Stimulated activated CD4-positive, alpha-beta T cell treated with anti-CD3 and anti-CD28 coated beads, Interleukin-15, amount 100 ng/mL, for 1 hour (primary cell): ENCODE data around the gene KCNJ12.
"Not testable (repeated sequence)": the region's sequence is repeated elsewhere in the genome, so short reads cannot be mapped to it uniquely, and the experiment has no call there.

Experiments
- DNase-seq, 2 donors: peaks; one replicate each; pipeline ENCODE4 v3.0.0-alpha.2; 2020; ENCODE audit warnings: low read depth in 1 of 2, low spot score in 1 of 2

The KCNJ12 gene

DNA sequence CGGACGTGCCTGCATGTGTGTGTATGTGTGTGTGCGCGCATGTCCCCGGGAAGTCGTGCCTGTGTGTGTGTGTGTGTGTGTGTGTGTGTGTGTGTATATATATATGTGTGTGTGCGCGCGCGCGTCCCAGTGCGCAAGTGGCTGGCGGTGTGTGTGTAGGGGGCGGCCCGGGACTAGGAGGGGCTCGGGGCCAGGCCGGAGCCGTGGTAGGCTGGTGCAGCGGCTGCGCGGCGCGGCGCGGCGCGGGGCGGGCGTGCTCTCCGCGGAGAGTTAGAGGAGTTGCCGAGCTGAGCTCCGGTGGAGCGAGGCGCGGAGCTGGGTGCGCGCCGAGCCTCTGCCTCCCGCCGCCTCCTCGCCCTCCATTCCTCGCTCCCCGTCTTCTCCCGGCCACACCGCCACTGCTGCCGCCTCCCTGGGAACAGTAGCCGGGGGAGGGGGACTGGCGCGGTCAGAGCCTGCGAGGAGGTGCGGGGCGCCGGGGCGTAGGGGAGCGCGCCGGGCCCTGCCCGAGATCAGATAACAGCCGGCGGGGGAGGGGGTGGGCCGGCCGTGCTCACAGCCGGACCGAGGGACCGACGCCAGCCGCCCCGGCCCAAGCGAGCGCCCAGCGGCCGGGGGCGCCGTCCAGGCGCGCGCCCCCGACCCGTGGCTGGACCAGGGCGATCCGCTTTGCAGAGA, at the start of gene KCNJ12:
Gene KCNJ12 (plus strand): TSS at position 277 of the 678 bp plus-strand sequence. CDS start 38,986 bp downstream, outside the sequence.
- no peak for DNase-seq

DNA sequence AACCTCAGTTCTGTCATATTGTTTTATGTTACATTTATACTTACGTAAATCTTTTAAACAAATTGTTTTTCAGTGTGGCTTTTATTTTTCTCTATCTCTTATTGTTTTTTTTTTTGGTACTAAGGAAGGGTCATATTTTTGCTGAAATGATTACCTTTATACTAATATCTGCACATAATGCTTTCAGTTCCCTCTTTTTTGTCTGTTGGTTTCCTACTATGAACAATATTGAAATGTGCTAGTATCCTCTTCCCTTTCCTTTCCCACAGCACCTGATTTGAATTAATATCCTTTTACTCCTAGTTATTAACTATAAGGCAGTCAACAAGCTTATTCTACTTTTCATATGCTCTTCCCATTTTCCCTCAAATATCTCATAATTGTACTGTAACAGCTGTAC, 48.2 kb upstream of the KCNJ12 start:
- DNase-seq = not testable (repeated sequence)

DNA sequence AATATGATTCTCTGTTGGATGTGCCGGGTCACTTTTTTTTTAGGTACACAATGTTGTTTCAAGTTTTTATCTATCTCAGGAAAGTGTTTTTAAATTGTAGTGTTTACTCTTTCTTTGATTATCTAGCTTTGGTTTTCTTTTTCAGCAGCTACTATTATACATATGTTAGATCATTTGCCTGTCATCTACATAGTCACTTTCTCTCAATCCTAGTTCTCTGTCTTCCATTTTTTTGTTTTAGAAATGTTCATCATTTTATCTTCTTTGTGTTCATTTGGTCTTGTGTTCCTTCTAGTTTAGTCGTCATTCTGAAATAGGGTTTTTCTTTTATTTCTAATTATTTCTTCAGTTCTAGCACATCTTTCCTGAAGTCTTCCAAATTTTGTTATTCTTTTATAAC, 47.4 kb upstream of the KCNJ12 start:
- DNase-seq = not testable (repeated sequence)

DNA sequence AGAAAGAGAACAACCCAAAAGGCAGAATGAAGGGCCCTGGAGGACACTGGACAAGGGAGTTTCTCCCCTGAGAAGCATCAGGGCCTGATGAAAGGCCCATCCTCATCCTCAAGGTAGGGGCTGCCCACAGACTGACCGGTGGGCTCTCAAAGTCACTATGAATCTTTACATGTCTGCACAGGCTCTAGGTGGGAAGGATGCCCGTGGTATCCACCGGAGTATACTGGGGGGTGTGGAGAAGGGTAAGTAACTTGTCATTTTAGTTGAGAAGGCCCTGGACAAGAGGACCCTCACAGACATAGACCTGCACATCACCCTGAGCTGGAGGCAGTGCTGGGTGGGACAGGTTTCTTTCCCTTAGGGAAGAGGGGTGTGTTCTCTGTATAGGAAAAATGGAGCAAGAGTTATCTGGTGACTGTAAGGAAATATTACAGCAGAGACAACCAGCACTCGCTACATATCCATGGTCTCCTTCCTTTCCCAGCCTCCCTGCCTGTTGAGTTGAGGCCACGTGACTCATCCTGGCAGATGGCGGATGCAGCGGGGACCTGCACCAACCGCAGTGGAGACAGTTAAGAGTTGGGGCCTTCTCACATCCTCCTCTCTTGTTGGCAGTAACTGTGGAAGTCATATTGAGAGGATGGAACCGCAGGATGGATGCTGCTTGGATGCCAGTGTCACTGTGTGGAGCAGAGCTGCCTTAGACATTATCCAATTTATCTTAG, 45.6 kb upstream of the KCNJ12 start:
- DNase-seq = no peak

DNA sequence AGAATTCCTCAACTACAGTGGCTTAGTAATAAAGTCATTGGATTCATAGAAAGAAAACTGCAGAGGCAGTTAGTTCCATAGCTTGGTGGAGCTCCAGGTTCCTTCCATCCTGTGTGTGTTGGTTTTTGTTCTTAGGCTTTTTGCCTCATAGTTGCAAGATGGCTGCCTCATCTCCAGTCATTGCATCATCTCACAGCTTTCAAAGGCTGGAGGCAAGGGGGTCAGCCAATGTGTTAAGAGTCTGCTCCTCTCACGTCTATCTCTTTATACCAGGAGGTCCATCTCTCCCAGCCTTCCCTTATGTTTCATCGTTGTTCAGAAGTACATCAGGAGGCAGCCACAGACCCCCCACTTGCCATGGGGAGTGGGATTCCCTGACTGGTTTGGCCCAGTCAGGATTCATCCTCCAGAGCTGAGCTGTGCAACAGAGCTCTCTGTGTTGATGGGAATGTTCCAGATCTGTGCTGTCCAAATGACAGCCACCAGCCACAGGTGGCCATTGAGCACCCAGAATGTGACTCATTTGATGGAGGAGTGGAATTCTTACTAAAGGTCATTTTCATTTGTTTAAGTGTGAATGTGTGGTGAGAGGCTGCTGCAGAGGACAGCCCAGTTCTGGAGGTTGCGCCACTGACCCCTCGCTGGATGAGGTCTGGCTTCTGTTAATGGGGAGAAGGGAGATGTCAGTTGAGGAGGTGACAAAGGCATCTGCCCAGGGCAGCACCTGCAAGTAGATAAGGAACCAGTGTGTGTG, 39.4 kb upstream of the KCNJ12 start:
- not testable (repeated sequence) for DNase-seq

- DNase-seq = not testable (repeated sequence)
These were observed 38.1 kb upstream of the KCNJ12 start for GRCh38 chr17:21337981-21338625.

- DNase-seq = no peak
These were observed 37.1 kb upstream of the KCNJ12 start for GRCh38 chr17:21339011-21339410.

GRCh38 chr17:21339571-21339970, 36.6 kb upstream of the KCNJ12 start:
- DNase-seq = not testable (repeated sequence)

- not testable (repeated sequence) for DNase-seq
These were observed 35.8 kb upstream of the KCNJ12 start for GRCh38 chr17:21340407-21340806.

GRCh38 chr17:21341279-21341678, 34.9 kb upstream of the KCNJ12 start:
- DNase-seq = not testable (repeated sequence)

GRCh38 chr17:21341925-21342540, 34.1 kb upstream of the KCNJ12 start:
- DNase-seq = not testable (repeated sequence)

DNA sequence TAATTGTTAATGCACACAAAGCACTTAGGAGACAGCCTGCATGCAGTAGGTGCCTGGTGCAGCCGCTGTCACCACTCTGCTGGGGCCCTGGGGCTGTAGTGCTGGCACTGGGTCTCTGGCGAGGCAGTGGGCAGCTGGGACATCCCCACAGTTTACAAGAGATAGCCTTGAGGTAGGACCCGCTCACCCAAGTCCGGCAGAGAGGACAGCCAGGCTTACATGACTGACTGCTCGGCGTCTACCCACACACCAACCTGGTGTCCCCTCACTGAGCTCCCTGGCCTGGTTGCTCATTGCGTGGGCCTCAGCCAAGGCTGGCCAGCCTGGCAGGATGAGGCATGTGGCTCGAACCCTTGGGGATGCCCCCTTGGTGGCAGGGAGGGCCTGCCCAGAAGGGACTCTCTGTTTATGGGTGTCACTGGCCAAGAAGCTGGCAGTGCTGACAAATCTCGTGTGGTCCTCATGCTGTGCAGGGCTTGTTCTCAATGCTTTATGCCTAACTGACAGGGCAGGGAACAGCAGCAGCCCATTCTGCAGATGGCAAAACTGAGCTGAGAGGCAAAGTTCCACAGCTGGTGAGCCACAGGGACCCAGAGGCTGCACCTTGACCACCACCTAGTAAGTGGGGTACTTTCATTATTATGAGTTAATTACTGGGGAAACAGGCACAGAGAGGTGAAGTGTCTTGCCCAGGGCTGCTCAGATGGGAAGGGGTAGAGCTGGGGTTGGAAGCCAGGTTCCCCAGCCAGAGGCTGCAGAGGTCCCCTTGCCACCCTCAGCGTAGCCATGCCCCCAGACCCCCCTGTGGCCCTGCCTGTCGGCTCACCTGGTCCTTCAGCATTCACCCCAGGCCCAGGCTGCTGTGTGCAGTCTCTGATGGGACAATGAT, 32.9 kb upstream of the KCNJ12 start:
- not testable (repeated sequence) for DNase-seq

DNA sequence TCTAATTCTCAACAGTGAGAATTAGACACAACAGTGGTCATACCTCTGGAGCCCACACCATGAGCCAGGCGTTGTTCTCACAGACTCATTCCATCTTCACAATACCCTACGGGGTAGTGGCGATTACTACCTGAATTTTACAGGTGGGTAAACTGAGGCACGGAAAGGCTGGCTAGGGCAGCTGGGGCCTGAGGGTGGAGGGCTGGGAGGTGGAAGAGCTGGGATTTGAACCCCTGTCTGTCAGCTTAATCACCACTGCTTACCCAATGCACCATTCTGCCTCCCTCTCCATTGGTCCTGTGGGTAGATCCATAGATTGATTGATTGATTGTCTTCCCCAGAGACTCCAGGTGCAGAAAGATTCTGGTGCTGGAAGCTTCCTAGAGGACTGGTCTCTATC, 31.4 kb upstream of the KCNJ12 start:
- not testable (repeated sequence) for DNase-seq

DNA sequence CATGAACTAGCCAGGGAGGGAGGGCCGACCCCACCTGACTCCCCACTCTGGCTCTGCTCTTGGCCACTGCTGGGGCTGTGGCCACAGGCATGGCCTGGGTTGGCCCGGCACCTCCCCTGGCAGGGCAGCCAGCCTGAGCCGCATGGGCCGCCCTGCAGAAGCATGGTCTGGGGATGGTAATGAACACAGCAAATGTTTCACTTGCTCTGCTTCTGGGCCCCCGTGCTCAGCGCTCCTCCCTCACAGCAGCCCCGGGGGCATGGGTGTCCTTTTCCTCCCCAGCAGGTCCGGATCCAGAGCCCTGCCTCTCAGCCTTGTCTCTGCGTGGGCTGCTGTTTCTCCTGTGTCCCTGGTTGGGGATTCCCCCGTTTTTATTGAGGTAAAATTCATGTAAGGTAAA, 30.9 kb upstream of the KCNJ12 start:
- no peak for DNase-seq

GRCh38 chr17:21346107-21346506, 30.1 kb upstream of the KCNJ12 start:
- not testable (repeated sequence) for DNase-seq

- DNase-seq = not testable (repeated sequence)
These were observed 29.4 kb upstream of the KCNJ12 start for GRCh38 chr17:21346651-21347250.

- not testable (repeated sequence) for DNase-seq
These were observed 28.5 kb upstream of the KCNJ12 start for GRCh38 chr17:21347660-21348059.

DNA sequence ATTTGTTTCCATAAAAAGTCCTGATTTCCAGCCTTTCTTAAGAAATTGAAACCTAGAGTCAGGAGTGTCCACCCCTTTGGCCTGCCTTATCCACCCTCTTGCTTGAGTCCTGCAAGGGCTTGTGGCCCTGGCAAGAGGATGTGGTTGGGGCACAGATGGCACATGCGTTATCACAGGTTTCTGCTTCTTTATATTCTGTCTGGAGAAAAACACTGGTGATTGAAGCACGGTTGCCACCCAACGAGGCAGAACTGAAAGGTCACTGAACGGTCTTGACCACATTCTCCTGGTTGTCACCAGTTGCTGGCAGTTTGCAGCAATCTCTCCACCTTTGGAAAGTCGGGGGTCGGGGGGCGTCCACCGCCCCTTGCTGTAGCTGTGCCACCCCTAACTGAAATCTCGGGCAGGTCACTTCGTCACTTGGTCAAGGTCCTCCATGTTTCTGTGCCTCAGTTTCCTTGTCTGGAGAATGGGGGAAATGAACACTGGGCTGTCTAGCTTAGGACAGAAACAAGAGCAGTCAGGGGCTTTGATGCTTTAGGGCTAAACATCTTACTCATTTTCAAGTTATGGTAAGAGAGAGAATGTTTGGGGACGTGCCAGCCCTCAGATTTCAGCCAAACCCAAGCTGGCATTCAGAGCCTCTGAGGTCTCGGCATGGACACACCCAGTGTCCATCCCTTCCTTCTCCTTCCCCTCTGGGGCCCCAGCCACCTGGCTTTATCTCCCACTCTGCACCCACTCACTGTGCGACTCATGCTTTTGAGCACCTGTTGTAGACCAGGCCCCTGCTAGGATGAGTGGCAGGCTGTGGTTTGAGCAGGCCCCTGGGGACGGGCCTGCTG, 27.9 kb upstream of the KCNJ12 start:
- not testable (repeated sequence) for DNase-seq

DNA sequence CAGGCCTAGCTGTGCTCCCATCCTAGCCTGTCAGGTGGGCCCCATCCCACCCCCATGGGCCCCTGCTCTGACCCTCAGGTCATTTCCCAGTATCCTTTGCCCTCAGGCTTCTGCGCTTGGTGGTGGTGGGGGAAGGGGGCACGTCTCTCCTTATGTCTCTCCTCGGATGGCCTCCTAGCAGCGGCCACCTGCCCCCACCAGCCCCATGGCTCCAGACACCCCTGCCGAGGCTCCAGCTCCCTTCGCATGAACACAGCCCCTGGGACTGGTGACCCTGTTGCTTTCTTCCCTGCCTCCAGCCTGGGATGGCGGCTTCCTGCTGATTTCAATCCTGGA, 27.3 kb upstream of the KCNJ12 start:
- DNase-seq = not testable (repeated sequence)
